Measurements from ENCODE around the gene NUDT13.

- no peak for TF ChIP-seq CTCF (IDR thresholded peaks at IDR 0.05)
- TF ChIP-seq ZFX (IDR thresholded peaks at IDR 0.05; ENCODE audit: borderline replicate concordance): no peak
Observed at GRCh38 chr10:73084209-73084608, 26.0 kb upstream of the NUDT13 start.
